Gastroesophageal sphincter (tissue), 3 donors: ENCODE results near the gene NLRC3.
A peak's percentile ranks its signal among the peaks of the same experiment; 100 is the strongest.
"Not testable (repeated sequence)": the region's sequence is repeated elsewhere in the genome, so short reads cannot be mapped to it uniquely, and the experiment has no call there.

Experiments
- CTCF ChIP-seq, 4 experiments: fragments of 200-600 bp in 2 of 4; fragments of 450-650 bp in 2 of 4; sonication (generic) in 1 of 4; IDR thresholded peaks; one replicate each; pipeline ENCODE4 v1.5.1; 2017 to 2019; ENCODE audit warnings: antibody characterized with exemption in 4 of 4, mild to moderate bottlenecking in 2 of 4, moderate library complexity in 2 of 4
- POLR2AphosphoS5 ChIP-seq: sonication (generic); formaldehyde crosslinking; IDR thresholded peaks from one replicate; pipeline ENCODE4 v1.6.1; 2017; ENCODE audit warnings: antibody characterized with exemption

GRCh38 chr16:3527216-3527829 lies 49.9 kb downstream of the NLRC3 start:
- TF ChIP-seq CTCF (IDR thresholded peaks at IDR 0.05) = peak in 3 of 4 experiments; percentile 61 to 66 (median 64)
- TF ChIP-seq POLR2AphosphoS5 = not testable (repeated sequence)
